Activated CD8-positive, alpha-beta memory T cell treated with anti-CD3 and anti-CD28 coated beads, Interleukin-2, amount 50 U/mL, for 1 hour (primary cell): Measurements from ENCODE around the gene MRRF.

ENCODE experiments used
- DNase-seq: peaks from one replicate; pipeline ENCODE4 v3.0.0-alpha.2; 2020; ENCODE audit errors: extremely low read depth

MRRF gene, protein sequence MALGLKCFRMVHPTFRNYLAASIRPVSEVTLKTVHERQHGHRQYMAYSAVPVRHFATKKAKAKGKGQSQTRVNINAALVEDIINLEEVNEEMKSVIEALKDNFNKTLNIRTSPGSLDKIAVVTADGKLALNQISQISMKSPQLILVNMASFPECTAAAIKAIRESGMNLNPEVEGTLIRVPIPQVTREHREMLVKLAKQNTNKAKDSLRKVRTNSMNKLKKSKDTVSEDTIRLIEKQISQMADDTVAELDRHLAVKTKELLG

GRCh38 chr9:122264360-122265148 lies at the start of gene MRRF, which contains the start of gene RBM18:
Gene MRRF, plus strand, starts transcription at chr9:122264882. Its CDS starts 6,010 bp downstream, at chr9:122270892.
Gene RBM18, minus strand, starts transcription at chr9:122264840. Its CDS starts 3,348 bp downstream, at chr9:122261492.
- DNase-seq, result peak; percentile 47

DNA sequence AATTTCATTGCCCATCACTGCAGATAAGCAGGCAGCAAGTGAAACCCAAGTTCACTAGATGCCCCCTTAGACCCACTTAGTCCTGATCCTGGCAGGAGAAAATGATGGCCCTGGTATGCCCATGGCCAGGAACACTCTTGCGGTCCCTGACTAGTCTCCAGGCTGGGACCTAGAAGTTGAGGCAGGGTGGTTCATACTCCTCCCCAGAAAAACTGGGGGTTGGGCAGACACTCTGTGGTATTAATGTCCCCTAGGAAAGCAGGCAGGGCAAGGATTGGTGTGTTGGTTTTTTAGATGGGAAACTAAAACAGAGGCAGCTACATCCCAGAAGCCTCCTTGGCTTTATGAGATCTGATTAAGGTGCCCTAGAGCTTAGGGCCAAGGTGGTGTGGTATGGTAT lies 49.0 kb upstream of the MRRF start:
- DNase-seq, result no peak

GRCh38 chr9:122216138-122216797 lies 48.4 kb upstream of the MRRF start:
- no peak for DNase-seq

DNA sequence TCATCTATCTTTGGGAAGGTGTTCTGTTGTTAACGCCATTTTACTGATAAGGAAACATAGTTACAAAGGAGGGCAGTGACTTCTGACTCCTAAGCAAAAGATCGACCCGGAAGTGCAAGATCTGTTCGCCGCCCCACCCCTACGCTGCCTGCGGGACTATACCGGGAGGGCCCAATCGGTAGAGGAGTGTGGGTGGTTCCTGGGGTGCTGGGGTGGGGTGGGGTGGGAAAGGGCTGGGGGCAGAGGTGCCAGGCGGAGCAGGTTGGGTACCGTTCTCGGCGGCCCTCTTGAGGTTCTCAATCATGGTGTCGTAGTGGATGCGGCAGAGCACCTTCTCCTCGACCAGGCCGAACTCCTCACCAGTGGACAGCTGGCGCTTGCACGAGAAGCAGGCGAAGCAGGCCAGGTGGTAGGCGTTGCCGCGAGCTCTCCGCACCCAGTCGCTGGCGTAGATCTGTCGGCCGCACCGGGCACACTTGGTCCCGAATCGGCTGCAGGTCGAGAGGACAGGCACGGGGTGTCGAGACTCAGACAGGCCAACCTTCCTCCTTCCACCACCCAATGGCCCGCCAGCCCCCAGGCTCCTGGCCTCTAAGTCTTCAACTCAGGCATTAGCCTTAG lies 47.8 kb upstream of the MRRF start:
- DNase-seq, result no peak

GRCh38 chr9:122217640-122218039 lies 47.0 kb upstream of the MRRF start:
- DNase-seq, result no peak

GRCh38 chr9:122218071-122218934 lies 46.4 kb upstream of the MRRF start:
- DNase-seq, result no peak

DNA sequence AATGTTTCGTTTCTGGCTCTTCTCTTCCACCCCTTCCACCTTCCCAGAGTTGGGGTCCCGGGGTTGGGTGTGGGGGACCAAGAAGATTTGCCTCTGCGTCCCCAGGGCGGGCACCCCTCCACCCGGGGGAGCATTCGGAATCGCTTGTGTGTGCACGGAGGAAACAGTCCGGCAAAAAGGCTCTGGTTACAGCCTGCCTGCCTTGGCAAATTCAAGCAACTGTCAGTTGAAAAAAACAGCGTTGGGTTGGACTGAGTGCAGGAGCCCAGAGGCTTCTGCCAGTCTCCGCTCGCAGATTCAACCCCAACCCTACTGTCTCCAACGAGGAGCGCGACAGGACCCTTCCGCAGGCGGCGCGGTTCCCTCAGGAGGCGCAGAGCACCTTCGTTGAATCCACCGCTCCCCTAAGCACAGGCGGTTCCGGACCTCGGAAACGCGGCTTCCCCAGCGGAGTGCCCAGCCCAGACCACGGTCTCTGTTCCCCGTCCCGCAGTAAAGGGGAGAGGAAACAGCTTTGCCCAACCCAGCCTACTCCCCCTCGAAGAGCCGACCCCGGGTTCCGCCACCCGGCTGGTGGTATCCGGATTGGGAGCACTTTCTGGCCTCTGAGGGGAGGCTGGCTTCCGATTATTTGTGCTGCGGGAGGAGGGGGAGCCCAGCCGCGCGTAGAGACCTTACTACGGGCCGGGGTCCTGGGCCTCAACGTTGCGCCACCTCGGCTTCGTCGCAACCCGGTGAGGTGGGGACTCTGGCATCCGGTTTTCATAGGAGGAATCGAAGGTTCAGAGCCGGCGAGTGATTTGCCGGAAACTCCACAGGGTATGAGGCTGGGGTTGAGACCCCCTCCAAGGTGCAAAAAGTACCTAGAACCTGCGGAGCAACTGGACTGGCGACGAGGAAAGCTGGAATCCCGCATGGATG lies 45.5 kb upstream of the MRRF start:
- no peak for DNase-seq

GRCh38 chr9:122219856-122220672 lies 44.6 kb upstream of the MRRF start:
- DNase-seq, result no peak

- no peak for DNase-seq
Observed at GRCh38 chr9:122220673-122221182, 44.0 kb upstream of the MRRF start.

GRCh38 chr9:122221183-122221811 lies 43.4 kb upstream of the MRRF start:
- no peak for DNase-seq

DNA sequence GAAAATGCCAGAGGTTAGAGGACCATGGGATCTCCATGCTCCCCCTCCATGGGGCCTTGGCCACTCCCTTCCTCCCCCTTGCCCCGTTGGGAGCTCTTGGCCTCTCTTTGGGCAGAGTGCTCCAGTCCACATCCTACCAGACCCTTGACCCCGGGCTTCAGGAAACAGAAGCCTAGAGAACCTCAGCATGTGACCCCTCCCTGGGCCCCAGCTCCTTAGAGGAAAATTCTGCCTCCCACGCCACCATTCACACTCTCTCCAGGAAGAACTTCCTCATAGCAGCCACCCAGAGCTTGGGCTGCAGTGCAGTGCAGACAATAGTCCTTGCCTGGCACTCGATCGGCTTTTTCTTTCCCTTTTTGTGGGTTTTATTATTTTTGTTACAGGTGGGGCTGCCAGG lies 41.9 kb upstream of the MRRF start:
- no peak for DNase-seq

- DNase-seq, result no peak
Observed at GRCh38 chr9:122223435-122223834, 41.2 kb upstream of the MRRF start.

GRCh38 chr9:122225312-122226141 lies 39.2 kb upstream of the MRRF start:
- DNase-seq, result no peak

- DNase-seq, result no peak
Observed at GRCh38 chr9:122226142-122226757, 38.4 kb upstream of the MRRF start.

DNA sequence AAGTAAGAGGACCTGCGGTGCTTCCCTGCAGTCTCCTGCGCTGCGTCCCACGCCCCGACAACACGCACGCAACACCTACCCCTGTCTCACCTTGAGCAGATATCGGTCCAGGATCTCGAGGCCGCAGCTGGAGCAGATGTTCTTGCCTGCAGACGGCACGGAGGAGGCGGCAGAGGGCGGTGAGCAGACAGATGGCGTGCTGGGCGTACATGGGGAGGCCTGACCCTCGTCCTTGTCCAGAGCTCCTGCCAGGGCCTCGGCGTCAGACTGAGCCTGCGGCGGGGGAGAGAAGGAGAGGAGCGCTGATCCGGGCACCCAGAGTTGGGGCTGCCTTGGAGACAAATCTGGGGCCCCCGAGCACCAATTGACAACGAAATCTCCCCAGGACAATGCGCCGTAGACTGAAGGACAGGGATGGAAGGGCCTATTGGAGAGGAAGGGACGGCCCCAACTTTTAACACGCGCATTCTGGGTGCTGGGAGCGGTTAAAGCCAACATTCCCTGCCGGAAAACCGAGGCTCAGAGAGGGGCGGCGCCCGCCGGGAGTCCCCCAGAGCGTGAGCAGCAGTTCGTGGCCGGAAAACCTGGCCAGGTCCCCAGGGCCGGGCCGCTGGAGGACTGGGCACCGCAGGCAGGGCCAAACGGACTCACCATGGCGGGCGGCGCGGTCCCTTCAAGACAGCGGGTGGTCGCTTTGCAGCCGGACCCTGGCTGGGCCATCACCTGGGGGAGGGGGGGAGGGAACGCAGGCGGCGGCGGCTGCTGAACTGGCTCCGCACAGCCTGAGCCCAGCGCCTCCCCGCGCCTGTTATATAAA lies 37.7 kb upstream of the MRRF start:
- no peak for DNase-seq

DNA sequence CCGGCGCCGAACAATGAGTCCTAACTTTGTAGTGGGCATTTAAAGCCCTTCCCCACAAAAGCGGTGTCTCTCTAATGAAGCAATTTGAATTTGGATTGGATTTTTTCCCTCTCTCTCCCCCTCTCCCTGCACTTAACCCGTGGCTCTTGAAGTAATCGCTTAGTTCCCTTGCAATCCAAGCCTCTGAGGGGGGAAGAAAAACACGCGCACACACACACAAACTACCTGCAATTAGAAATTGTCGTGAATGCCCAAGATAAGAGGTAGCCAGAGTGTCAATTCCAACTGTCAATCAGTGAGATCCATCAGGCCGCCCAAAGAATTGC lies 37.1 kb upstream of the MRRF start:
- no peak for DNase-seq

DNA sequence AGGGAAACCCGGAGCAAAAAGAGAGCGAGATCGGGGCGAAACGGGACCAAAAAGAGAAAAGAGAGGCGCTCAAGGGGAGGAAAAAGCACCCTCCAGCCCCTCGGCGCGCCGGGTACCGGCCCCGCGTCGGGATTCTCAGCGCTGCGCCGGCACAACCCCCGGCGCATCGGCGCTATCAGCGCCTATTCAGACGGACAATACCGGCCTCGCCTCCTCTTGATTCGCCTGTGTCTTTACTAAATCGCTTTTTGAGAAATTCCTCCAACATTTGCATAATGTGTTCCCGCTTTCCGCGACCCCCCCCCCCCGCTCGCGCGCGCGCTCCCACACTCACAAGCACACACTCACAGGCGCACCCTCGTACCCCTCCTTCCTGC lies 36.5 kb upstream of the MRRF start:
- no peak for DNase-seq
